Skeletal muscle cell (primary cell): ENCODE data around the gene MICAL2.

Experiments
- DNase-seq: peaks from one replicate; pipeline ENCODE4 v3.0.0-alpha.2; 2010; ENCODE audit warnings: low read depth
- H3K4me3 ChIP-seq: 2 replicates; pipeline ENCODE4 v1.5.1; 2011; ENCODE audit warnings: low read depth, mild to moderate bottlenecking, control low read depth, low read length, moderate library complexity

MICAL2 gene

GRCh38 chr11:12232817-12233601 lies 122.6 kb downstream of the MICAL2 start:
- no peak overlapping the region for H3K4me3 ChIP-seq
- peak; percentile 93 for DNase-seq

GRCh38 chr11:12233602-12233925 lies 123.2 kb downstream of the MICAL2 start:
- DNase-seq: no peak
- no peak overlapping the region for H3K4me3 ChIP-seq

GRCh38 chr11:12234221-12234620 lies 123.8 kb downstream of the MICAL2 start:
- H3K4me3 ChIP-seq: no peak overlapping the region
- peak; percentile 89 for DNase-seq

GRCh38 chr11:12235080-12235479 lies 124.7 kb downstream of the MICAL2 start:
- no peak for DNase-seq

GRCh38 chr11:12235553-12235946 lies 125.2 kb downstream of the MICAL2 start:
- H3K4me3 ChIP-seq: no peak overlapping the region
- DNase-seq: no peak

More at GRCh38 chr11:12235080-12235479, 124.7 kb downstream of the MICAL2 start:
- H3K4me3 ChIP-seq: no peak overlapping the region

GRCh38 chr11:12235947-12236743 lies 125.8 kb downstream of the MICAL2 start:
- H3K4me3 ChIP-seq: no peak overlapping the region
- DNase-seq: no peak

GRCh38 chr11:12236744-12237101 lies 126.3 kb downstream of the MICAL2 start:
- no peak for DNase-seq
- no peak overlapping the region for H3K4me3 ChIP-seq

- DNase-seq: no peak
- H3K4me3 ChIP-seq: no peak overlapping the region
Observed at GRCh38 chr11:12237381-12237784, 127.0 kb downstream of the MICAL2 start.

GRCh38 chr11:12238420-12238819 lies 128.0 kb downstream of the MICAL2 start:
- DNase-seq: no peak
- H3K4me3 ChIP-seq: no peak overlapping the region

GRCh38 chr11:12239396-12239795 lies 129.0 kb downstream of the MICAL2 start:
- DNase-seq: no peak
- H3K4me3 ChIP-seq: no peak overlapping the region

- no peak overlapping the region for H3K4me3 ChIP-seq
- no peak for DNase-seq
Observed at GRCh38 chr11:12239804-12240371, 129.5 kb downstream of the MICAL2 start.

- H3K4me3 ChIP-seq: no peak overlapping the region
- DNase-seq: no peak
Observed at GRCh38 chr11:12240677-12241076, 130.3 kb downstream of the MICAL2 start.

- no peak overlapping the region for H3K4me3 ChIP-seq
- DNase-seq: no peak
Observed at GRCh38 chr11:12241401-12241800, 131.0 kb downstream of the MICAL2 start.

- no peak overlapping the region for H3K4me3 ChIP-seq
Observed at GRCh38 chr11:12241971-12242672, 131.7 kb downstream of the MICAL2 start.

GRCh38 chr11:12242966-12243365 lies 132.6 kb downstream of the MICAL2 start:
- no peak overlapping the region for H3K4me3 ChIP-seq
- no peak for DNase-seq

More at GRCh38 chr11:12241971-12242672, 131.7 kb downstream of the MICAL2 start:
- DNase-seq: no peak

- DNase-seq: no peak
- H3K4me3 ChIP-seq: no peak overlapping the region
Observed at GRCh38 chr11:12243486-12243885, 133.1 kb downstream of the MICAL2 start.

GRCh38 chr11:12243911-12244550 lies 133.6 kb downstream of the MICAL2 start:
- no peak overlapping the region for H3K4me3 ChIP-seq
- no peak for DNase-seq

- no peak for DNase-seq
- H3K4me3 ChIP-seq: no peak overlapping the region
Observed at GRCh38 chr11:12245091-12245490, 134.7 kb downstream of the MICAL2 start.

- H3K4me3 ChIP-seq: no peak overlapping the region
- no peak for DNase-seq
Observed at GRCh38 chr11:12245549-12246016, 135.2 kb downstream of the MICAL2 start.
